Activated CD8-positive, alpha-beta T cell treated with anti-CD3 and anti-CD28 coated beads for 36 hours (primary cell): ENCODE data around the gene KCNMB2. TPM values are rescaled to one million over a fixed set of nuclear protein-coding genes. Genes with fewer than 3 reads are reported as not detected.

Source experiments
- ATAC-seq: fragments of 200-7000 bp; cut with Tn5 transposase; one replicate; pipeline ENCODE4 v1.10.0; 2021; ENCODE audit warnings: mild to moderate bottlenecking, moderate library complexity
- CTCF ChIA-PET: fragments of 350-600 bp; sonication (Branson Sonifier 250); formaldehyde crosslinking; loops from one replicate; lab custom pipeline; 2021; ENCODE audit warnings: antibody characterized with exemption; lab: Charles Lee
- POLR2A ChIA-PET: fragments of 350-600 bp; sonication (Branson Sonifier 250); formaldehyde crosslinking; loops from one replicate; lab custom pipeline; 2021; ENCODE audit warnings: antibody characterized with exemption; lab: Charles Lee
- DNase-seq: peaks from one replicate; pipeline ENCODE4 v3.0.0-alpha.2; 2020
- H3K27ac Mint-ChIP-seq: one replicate; pipeline ENCODE4 v1.8.0; 2021; ENCODE audit warnings: mild to moderate bottlenecking, mixed read lengths
- H3K27me3 Mint-ChIP-seq: one replicate; pipeline ENCODE4 v1.8.0; 2021; ENCODE audit warnings: mixed read lengths
- H3K36me3 Mint-ChIP-seq: one replicate; pipeline ENCODE4 v1.8.0; 2021; ENCODE audit warnings: low read depth, mixed read lengths
- H3K4me1 Mint-ChIP-seq: one replicate; pipeline ENCODE4 v1.8.0; 2021; ENCODE audit warnings: low read depth, mixed read lengths
- H3K4me3 Mint-ChIP-seq: one replicate; pipeline ENCODE4 v1.8.0; 2021; ENCODE audit warnings: mild to moderate bottlenecking, moderate library complexity, mixed read lengths
- H3K9me3 Mint-ChIP-seq: one replicate; pipeline ENCODE4 v1.8.0; 2021; ENCODE audit warnings: mixed read lengths
- CTCF ChIP-seq: fragments of 200-600 bp; IDR thresholded peaks from one replicate; pipeline ENCODE4 v1.8.0; 2022; ENCODE audit warnings: antibody characterized with exemption, mild to moderate bottlenecking
- intact Hi-C: fragments of 100-400 bp; cut with micrococcal nuclease; formaldehyde crosslinking; loops from one replicate; pipeline ENCODE4 v1.10.0; 2022
- total RNA-seq, 2 experiments: library from RNA; stranded (reverse); gene quantifications; one replicate each; pipeline ENCODE4 v1.2.3, GENCODE V29; 2021

The KCNMB2 gene
- total RNA-seq, 2 experiments from 2014 or later, result not detected

GRCh38 chr3:178671377-178671776 is 135.1 kb downstream of the KCNMB2 start:
- H3K27ac Mint-ChIP-seq, result no peak overlapping the region
- ATAC-seq (no peak), DNase-seq (no peak)
- CTCF ChIA-PET, result no interaction called here
- intact Hi-C loops, result no loop called here
- H3K4me3 Mint-ChIP-seq, result no peak overlapping the region
- POLR2A ChIA-PET, result no interaction called here
- no peak for TF ChIP-seq CTCF
- H3K27me3 Mint-ChIP-seq, result no peaks in the 10 kb centered on the region
- peaks cover 3% of the 10 kb centered on the region for H3K4me1 Mint-ChIP-seq
- H3K36me3 Mint-ChIP-seq, result no peaks in the 10 kb centered on the region
- H3K9me3 Mint-ChIP-seq, result no peaks in the 10 kb centered on the region

GRCh38 chr3:178671791-178672190 is 135.6 kb downstream of the KCNMB2 start:
- Mint-ChIP-seq H3K4me1 (peaks cover 3% of the 10 kb centered on the region), H3K27ac (no peak overlapping the region), H3K4me3 (no peak overlapping the region), H3K36me3 (no peaks in the 10 kb centered on the region), H3K9me3 (no peaks in the 10 kb centered on the region), H3K27me3 (no peaks in the 10 kb centered on the region)
- no peak for DNase-seq
- intact Hi-C loops, result no loop called here
- TF ChIP-seq CTCF, result no peak
- CTCF ChIA-PET, result no interaction called here
- no peak for ATAC-seq
- POLR2A ChIA-PET, result no interaction called here

- no peak for DNase-seq
- ChIA-PET POLR2A (interaction anchor here (0.6 kb wide), 1 partner anchor 294 kb away, joined by 3 read pairs; no protein-coding TSS in a partner anchor), CTCF (no interaction called here)
- Mint-ChIP-seq H3K4me3 (no peak overlapping the region), H3K27me3 (no peaks in the 10 kb centered on the region), H3K4me1 (peaks cover 3% of the 10 kb centered on the region), H3K9me3 (no peaks in the 10 kb centered on the region), H3K27ac (no peak overlapping the region), H3K36me3 (no peaks in the 10 kb centered on the region)
- intact Hi-C loops, result no loop called here
- no peak for TF ChIP-seq CTCF
- no peak for ATAC-seq
Observed at GRCh38 chr3:178672275-178672674, 136.0 kb downstream of the KCNMB2 start.

- no peak overlapping the region for H3K4me3 Mint-ChIP-seq
- H3K9me3 Mint-ChIP-seq, result no peaks in the 10 kb centered on the region
- no peak overlapping the region for H3K27ac Mint-ChIP-seq
- DNase-seq (no peak), ATAC-seq (no peak)
- intact Hi-C loops, result no loop called here
- H3K4me1 Mint-ChIP-seq, result peaks cover 3% of the 10 kb centered on the region
- H3K36me3 Mint-ChIP-seq, result no peaks in the 10 kb centered on the region
- no peak for TF ChIP-seq CTCF
- CTCF ChIA-PET, result no interaction called here
- H3K27me3 Mint-ChIP-seq, result no peaks in the 10 kb centered on the region
- POLR2A ChIA-PET, result no interaction called here
Observed at GRCh38 chr3:178673529-178673928, 137.3 kb downstream of the KCNMB2 start.

GRCh38 chr3:178676077-178676476 is 139.8 kb downstream of the KCNMB2 start:
- DNase-seq (no peak), ATAC-seq (no peak)
- ChIA-PET CTCF (no interaction called here), POLR2A (no interaction called here)
- Mint-ChIP-seq H3K27me3 (no peaks in the 10 kb centered on the region), H3K36me3 (no peaks in the 10 kb centered on the region), H3K4me3 (no peak overlapping the region), H3K4me1 (no peaks in the 10 kb centered on the region), H3K27ac (no peak overlapping the region), H3K9me3 (no peaks in the 10 kb centered on the region)
- intact Hi-C loops, result no loop called here
- no peak for TF ChIP-seq CTCF
